Measurements from ENCODE around the gene CALML5. TPM values are rescaled to one million over a fixed set of nuclear protein-coding genes. Genes with fewer than 3 reads are reported as not detected.

The CALML5 gene
- polyA plus RNA-seq, 1 of the 3 experiments (the other 2 are of a cell fraction) = not detected

DNA sequence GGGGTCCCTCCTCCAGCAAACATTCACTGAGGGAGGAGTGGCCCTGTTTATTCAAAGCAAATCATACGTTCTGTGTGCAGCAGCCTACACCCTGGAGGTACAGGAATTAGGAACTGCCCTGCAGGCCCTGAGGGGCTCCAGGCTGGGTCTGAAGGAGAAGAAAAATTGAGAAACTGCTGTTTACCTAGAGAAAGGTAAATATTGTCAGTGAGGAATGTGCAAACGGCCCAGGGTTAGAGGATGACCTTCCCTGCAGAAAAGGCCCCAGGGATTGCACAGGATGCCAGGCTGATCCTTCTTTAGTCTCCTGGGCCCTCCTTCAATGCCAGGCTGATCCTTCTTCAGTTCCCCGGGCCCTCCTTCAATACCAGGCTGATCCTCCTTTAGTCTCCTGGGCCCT is 5.7 kb downstream of the CALML5 start:
- Histone ChIP-seq H3K9me3 (no peaks in the 10 kb centered on the region), H3K9me2 (no peaks in the 10 kb centered on the region), H3K27ac (ENCODE audit: low read depth in 2 of 2, low read length in 1 of 2) (no peak overlapping the region), H3K27me3 (ENCODE audit: insufficient read depth) (no peaks in the 10 kb centered on the region), H3K4me3 (ENCODE audit: low read depth in 2 of 2, low read length in 1 of 2) (no peak overlapping the region), H4K20me1 (ENCODE audit: insufficient read depth) (no peaks in the 10 kb centered on the region), H2AFZ (ENCODE audit: low read depth) (no peak overlapping the region), H3K36me3 (replicated peaks in 1 of 2; ENCODE audit: control insufficient read depth in 1 of 2, insufficient read depth in 2 of 2, low read length in 1 of 2) (no peaks in the 10 kb centered on the region), H3F3A (replicated peaks; ENCODE audit: insufficient read depth) (no peaks in the 10 kb centered on the region), H3K9ac (no peak overlapping the region), H3K4me2 (no peak overlapping the region), H3K4me1 (ENCODE audit: control insufficient read depth in 1 of 2, insufficient read depth in 2 of 2, low read depth in 1 of 2, low read length in 1 of 2) (no peaks in the 10 kb centered on the region), H3K79me2 (ENCODE audit: insufficient read depth) (no peaks in the 10 kb centered on the region)
- ChIA-PET CTCF (no interaction called here), POLR2A (no interaction called here)
- no peak for DNase-seq
- 68% methylated on average over 3 of the region's 3 CpGs for WGBS (ENCODE audit: low lambda C conversion rate)
- TF ChIP-seq, protein P1, sequence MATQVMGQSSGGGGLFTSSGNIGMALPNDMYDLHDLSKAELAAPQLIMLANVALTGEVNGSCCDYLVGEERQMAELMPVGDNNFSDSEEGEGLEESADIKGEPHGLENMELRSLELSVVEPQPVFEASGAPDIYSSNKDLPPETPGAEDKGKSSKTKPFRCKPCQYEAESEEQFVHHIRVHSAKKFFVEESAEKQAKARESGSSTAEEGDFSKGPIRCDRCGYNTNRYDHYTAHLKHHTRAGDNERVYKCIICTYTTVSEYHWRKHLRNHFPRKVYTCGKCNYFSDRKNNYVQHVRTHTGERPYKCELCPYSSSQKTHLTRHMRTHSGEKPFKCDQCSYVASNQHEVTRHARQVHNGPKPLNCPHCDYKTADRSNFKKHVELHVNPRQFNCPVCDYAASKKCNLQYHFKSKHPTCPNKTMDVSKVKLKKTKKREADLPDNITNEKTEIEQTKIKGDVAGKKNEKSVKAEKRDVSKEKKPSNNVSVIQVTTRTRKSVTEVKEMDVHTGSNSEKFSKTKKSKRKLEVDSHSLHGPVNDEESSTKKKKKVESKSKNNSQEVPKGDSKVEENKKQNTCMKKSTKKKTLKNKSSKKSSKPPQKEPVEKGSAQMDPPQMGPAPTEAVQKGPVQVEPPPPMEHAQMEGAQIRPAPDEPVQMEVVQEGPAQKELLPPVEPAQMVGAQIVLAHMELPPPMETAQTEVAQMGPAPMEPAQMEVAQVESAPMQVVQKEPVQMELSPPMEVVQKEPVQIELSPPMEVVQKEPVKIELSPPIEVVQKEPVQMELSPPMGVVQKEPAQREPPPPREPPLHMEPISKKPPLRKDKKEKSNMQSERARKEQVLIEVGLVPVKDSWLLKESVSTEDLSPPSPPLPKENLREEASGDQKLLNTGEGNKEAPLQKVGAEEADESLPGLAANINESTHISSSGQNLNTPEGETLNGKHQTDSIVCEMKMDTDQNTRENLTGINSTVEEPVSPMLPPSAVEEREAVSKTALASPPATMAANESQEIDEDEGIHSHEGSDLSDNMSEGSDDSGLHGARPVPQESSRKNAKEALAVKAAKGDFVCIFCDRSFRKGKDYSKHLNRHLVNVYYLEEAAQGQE (IDR thresholded peaks at IDR 0.05; ENCODE audit: low read depth, low read length) = no peak
- TF ChIP-seq JUND (IDR thresholded peaks at IDR 0.05) = no peak
- TF ChIP-seq MXI1 (IDR thresholded peaks at IDR 0.05; ENCODE audit: low read depth, low read length) = no peak
- no peak for TF ChIP-seq TEAD4 (IDR thresholded peaks at IDR 0.05; ENCODE audit: borderline replicate concordance, insufficient read depth)
- no peak for TF ChIP-seq EZH2phosphoT487 (IDR thresholded peaks at IDR 0.05; ENCODE audit: borderline replicate concordance, low read depth)
- no peak for TF ChIP-seq RCOR1 (IDR thresholded peaks at IDR 0.05; ENCODE audit: low read length)
- no peak for TF ChIP-seq ELF1 (IDR thresholded peaks at IDR 0.05)
- TF ChIP-seq NRF1 (IDR thresholded peaks at IDR 0.05; ENCODE audit: low read depth, low read length) = no peak
- no peak for TF ChIP-seq FOSL2 (IDR thresholded peaks at IDR 0.05; ENCODE audit: borderline replicate concordance, low read depth)
- TF ChIP-seq YY1 (IDR thresholded peaks at IDR 0.05; ENCODE audit: low read depth) = no peak
- TF ChIP-seq RFX5 (IDR thresholded peaks at IDR 0.05; ENCODE audit: low read length) = no peak
- TF ChIP-seq, protein P2, sequence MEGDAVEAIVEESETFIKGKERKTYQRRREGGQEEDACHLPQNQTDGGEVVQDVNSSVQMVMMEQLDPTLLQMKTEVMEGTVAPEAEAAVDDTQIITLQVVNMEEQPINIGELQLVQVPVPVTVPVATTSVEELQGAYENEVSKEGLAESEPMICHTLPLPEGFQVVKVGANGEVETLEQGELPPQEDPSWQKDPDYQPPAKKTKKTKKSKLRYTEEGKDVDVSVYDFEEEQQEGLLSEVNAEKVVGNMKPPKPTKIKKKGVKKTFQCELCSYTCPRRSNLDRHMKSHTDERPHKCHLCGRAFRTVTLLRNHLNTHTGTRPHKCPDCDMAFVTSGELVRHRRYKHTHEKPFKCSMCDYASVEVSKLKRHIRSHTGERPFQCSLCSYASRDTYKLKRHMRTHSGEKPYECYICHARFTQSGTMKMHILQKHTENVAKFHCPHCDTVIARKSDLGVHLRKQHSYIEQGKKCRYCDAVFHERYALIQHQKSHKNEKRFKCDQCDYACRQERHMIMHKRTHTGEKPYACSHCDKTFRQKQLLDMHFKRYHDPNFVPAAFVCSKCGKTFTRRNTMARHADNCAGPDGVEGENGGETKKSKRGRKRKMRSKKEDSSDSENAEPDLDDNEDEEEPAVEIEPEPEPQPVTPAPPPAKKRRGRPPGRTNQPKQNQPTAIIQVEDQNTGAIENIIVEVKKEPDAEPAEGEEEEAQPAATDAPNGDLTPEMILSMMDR (IDR thresholded peaks at IDR 0.05) = no peak
- TF ChIP-seq GATA2 (CRISPR knock-in tag; IDR thresholded peaks at IDR 0.05) = no peak
- TF ChIP-seq CHD2 (IDR thresholded peaks at IDR 0.05; ENCODE audit: low read length, partially characterized antibody) = no peak
- TF ChIP-seq, protein P3, sequence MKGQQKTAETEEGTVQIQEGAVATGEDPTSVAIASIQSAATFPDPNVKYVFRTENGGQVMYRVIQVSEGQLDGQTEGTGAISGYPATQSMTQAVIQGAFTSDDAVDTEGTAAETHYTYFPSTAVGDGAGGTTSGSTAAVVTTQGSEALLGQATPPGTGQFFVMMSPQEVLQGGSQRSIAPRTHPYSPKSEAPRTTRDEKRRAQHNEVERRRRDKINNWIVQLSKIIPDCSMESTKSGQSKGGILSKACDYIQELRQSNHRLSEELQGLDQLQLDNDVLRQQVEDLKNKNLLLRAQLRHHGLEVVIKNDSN (IDR thresholded peaks at IDR 0.05; ENCODE audit: borderline replicate concordance, low read depth) = no peak
- TF ChIP-seq SIN3A (IDR thresholded peaks at IDR 0.05; ENCODE audit: borderline replicate concordance, low read depth, low read length) = no peak
- no peak for TF ChIP-seq TCF12 (IDR thresholded peaks at IDR 0.05)
- no peak for TF ChIP-seq GABPA (IDR thresholded peaks at IDR 0.05; ENCODE audit: low read depth)
- TF ChIP-seq, protein P4, sequence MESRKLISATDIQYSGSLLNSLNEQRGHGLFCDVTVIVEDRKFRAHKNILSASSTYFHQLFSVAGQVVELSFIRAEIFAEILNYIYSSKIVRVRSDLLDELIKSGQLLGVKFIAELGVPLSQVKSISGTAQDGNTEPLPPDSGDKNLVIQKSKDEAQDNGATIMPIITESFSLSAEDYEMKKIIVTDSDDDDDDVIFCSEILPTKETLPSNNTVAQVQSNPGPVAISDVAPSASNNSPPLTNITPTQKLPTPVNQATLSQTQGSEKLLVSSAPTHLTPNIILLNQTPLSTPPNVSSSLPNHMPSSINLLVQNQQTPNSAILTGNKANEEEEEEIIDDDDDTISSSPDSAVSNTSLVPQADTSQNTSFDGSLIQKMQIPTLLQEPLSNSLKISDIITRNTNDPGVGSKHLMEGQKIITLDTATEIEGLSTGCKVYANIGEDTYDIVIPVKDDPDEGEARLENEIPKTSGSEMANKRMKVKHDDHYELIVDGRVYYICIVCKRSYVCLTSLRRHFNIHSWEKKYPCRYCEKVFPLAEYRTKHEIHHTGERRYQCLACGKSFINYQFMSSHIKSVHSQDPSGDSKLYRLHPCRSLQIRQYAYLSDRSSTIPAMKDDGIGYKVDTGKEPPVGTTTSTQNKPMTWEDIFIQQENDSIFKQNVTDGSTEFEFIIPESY (IDR thresholded peaks at IDR 0.05; ENCODE audit: borderline replicate concordance, low read depth) = no peak
- TF ChIP-seq NFIC (IDR thresholded peaks at IDR 0.05; ENCODE audit: borderline replicate concordance) = no peak

All from SK-N-SH (cell line).